DND-41 (cell line): ENCODE results near the gene DOCK7.

Experiments used
- ATAC-seq: fragments of 200-7000 bp; cut with Tn5 transposase; 3 replicates; pipeline ENCODE4 v1.9.1; 2021; ENCODE audit warnings: low read depth; ENCODE audit not compliant: insufficient read depth
- DNase-seq: peaks from one replicate; pipeline ENCODE4 v3.0.0-alpha.2; 2020
- H2AFZ ChIP-seq: 2 replicates; pipeline ENCODE4 v1.6.0; 2012; ENCODE audit warnings: low read depth, low read length
- H3K27ac ChIP-seq: 2 replicates; pipeline ENCODE4 v1.5.1; 2012; ENCODE audit warnings: low read length, inconsistent platforms
- H3K27me3 ChIP-seq: fragments of 200-600 bp; sonication (generic); 2 replicates; pipeline ENCODE4 v1.6.0; 2012; ENCODE audit warnings: low read length, mild to moderate bottlenecking, inconsistent platforms; ENCODE audit not compliant: insufficient read depth, poor library complexity
- H3K36me3 ChIP-seq: 2 replicates; pipeline ENCODE4 v1.5.1; 2012; ENCODE audit warnings: low read length, inconsistent platforms; ENCODE audit not compliant: insufficient read depth
- H3K4me1 ChIP-seq: 2 replicates; pipeline ENCODE4 v1.5.1; 2012; ENCODE audit warnings: mild to moderate bottlenecking, low read length; ENCODE audit not compliant: insufficient read depth
- H3K4me2 ChIP-seq: 2 replicates; pipeline ENCODE4 v1.6.0; 2012; ENCODE audit warnings: mild to moderate bottlenecking, moderate library complexity, low read length, inconsistent platforms; ENCODE audit not compliant: insufficient read depth
- H3K4me3 ChIP-seq, 2 experiments: fragments of 200-600 bp in 1 of 2; shearing (Covaris generic) in 1 of 2; 2 replicates each; pipeline ENCODE4 v1.5.1; 2012 to 2016; ENCODE audit warnings: inconsistent platforms in 2 of 2, low read length in 2 of 2, mild to moderate bottlenecking in 2 of 2, low read depth in 1 of 2, moderate library complexity in 1 of 2
- H3K79me2 ChIP-seq: 2 replicates; pipeline ENCODE4 v1.6.0; 2012; ENCODE audit warnings: low read length, inconsistent platforms; ENCODE audit not compliant: insufficient read depth
- H3K9ac ChIP-seq: 2 replicates; pipeline ENCODE4 v1.6.0; 2012; ENCODE audit warnings: low read depth, mild to moderate bottlenecking, inconsistent platforms, low read length, moderate library complexity
- H3K9me3 ChIP-seq: 2 replicates; pipeline ENCODE4 v1.5.1; 2012; ENCODE audit warnings: low read length, moderate library complexity, mild to moderate bottlenecking, inconsistent platforms; ENCODE audit not compliant: insufficient read depth, severe bottlenecking
- H4K20me1 ChIP-seq: 2 replicates; pipeline ENCODE4 v1.6.0; 2012; ENCODE audit warnings: low read length; ENCODE audit not compliant: insufficient read depth
- CTCF ChIP-seq: IDR thresholded peaks from 2 replicates; pipeline ENCODE4 v1.5.1; 2012; ENCODE audit warnings: borderline replicate concordance, low read length, moderate library complexity, mild to moderate bottlenecking; ENCODE audit not compliant: poor library complexity, severe bottlenecking; ENCODE audit errors: extremely low read depth
- EZH2 ChIP-seq: IDR thresholded peaks from 3 replicates; pipeline ENCODE4 v1.6.1; 2012; ENCODE audit warnings: borderline replicate concordance, low read depth, mild to moderate bottlenecking, moderate library complexity, low read length, inconsistent platforms; ENCODE audit not compliant: severe bottlenecking

Gene DOCK7

GRCh38 chr1:62514746-62515423 lies 173.3 kb downstream of the DOCK7 start:
- H3K36me3 ChIP-seq, result peaks cover 8% of the 10 kb centered on the region; the same call in 1 of the 2 replicates
- H3K4me2 ChIP-seq, result no peak overlapping the region

GRCh38 chr1:62513013-62513412 lies 175.2 kb downstream of the DOCK7 start:
- ATAC-seq (no peak), DNase-seq (no peak)
- H3K27ac ChIP-seq, result no peak overlapping the region
- H3K4me2 ChIP-seq, result no peak overlapping the region
- no peak overlapping the region for H3K9ac ChIP-seq
- no peaks in the 10 kb centered on the region for H3K36me3 ChIP-seq
- no peak overlapping the region for H3K4me3 ChIP-seq
- no peaks in the 10 kb centered on the region for H3K4me1 ChIP-seq
- H2AFZ ChIP-seq, result no peak overlapping the region
- no peak for TF ChIP-seq EZH2
- TF ChIP-seq CTCF, result no peak
- H3K79me2 ChIP-seq, result no peaks in the 10 kb centered on the region
- H3K9me3 ChIP-seq, result no peaks in the 10 kb centered on the region
- no peaks in the 10 kb centered on the region for H4K20me1 ChIP-seq
- H3K27me3 ChIP-seq, result no peaks in the 10 kb centered on the region

More at GRCh38 chr1:62514746-62515423, 173.3 kb downstream of the DOCK7 start:
- Histone ChIP-seq H3K79me2 (no peaks in the 10 kb centered on the region), H3K9me3 (peaks cover 7% of the 10 kb centered on the region), H3K9ac (no peak overlapping the region), H3K27ac (no peak overlapping the region), H2AFZ (no peak overlapping the region), H4K20me1 (no peaks in the 10 kb centered on the region), H3K4me1 (no peaks in the 10 kb centered on the region), H3K27me3 (no peaks in the 10 kb centered on the region), H3K4me3 (no peak overlapping the region)
- no peak for DNase-seq
- ATAC-seq, result no peak
- TF ChIP-seq EZH2 (no peak), CTCF (no peak)

GRCh38 chr1:62509028-62509427 lies 179.2 kb downstream of the DOCK7 start:
- TF ChIP-seq CTCF, result no peak
- no peak for TF ChIP-seq EZH2
- H3K4me3 ChIP-seq, result no peak overlapping the region
- no peak overlapping the region for H2AFZ ChIP-seq
- no peak for ATAC-seq
- peaks cover 5% of the 10 kb centered on the region for H3K36me3 ChIP-seq
- H3K79me2 ChIP-seq, result no peaks in the 10 kb centered on the region
- no peaks in the 10 kb centered on the region for H3K27me3 ChIP-seq
- no peak overlapping the region for H3K9ac ChIP-seq
- no peaks in the 10 kb centered on the region for H4K20me1 ChIP-seq
- H3K4me1 ChIP-seq, result no peaks in the 10 kb centered on the region
- no peaks in the 10 kb centered on the region for H3K9me3 ChIP-seq
- H3K4me2 ChIP-seq, result no peak overlapping the region
- no peak for DNase-seq
- no peak overlapping the region for H3K27ac ChIP-seq
